Activated CD4-positive, alpha-beta T cell treated with anti-CD3 and anti-CD28 coated beads for 48 hours (primary cell): ENCODE data around the gene KLHL22.
"Not testable (repeated sequence)": the region's sequence is repeated elsewhere in the genome, so short reads cannot be mapped to it uniquely, and the experiment has no call there.

Experiments used
- DNase-seq: peaks from one replicate; pipeline ENCODE4 v3.0.0-alpha.2; 2020

The KLHL22 gene

GRCh38 chr22:20466659-20467379 is 28.8 kb downstream of the KLHL22 start:
- DNase-seq: no peak

GRCh38 chr22:20465759-20466077 is 29.9 kb downstream of the KLHL22 start:
- no peak for DNase-seq

GRCh38 chr22:20464912-20465758 is 30.5 kb downstream of the KLHL22 start:
- DNase-seq: no peak

GRCh38 chr22:20464096-20464614 is 31.4 kb downstream of the KLHL22 start:
- peak; percentile 72 for DNase-seq

GRCh38 chr22:20463324-20464095 is 32.1 kb downstream of the KLHL22 start:
- no peak for DNase-seq

GRCh38 chr22:20459862-20460261 is 35.7 kb downstream of the KLHL22 start:
- no peak for DNase-seq

- DNase-seq: no peak
These were observed 36.4 kb downstream of the KLHL22 start for GRCh38 chr22:20459152-20459542.

- no peak for DNase-seq
These were observed 37.0 kb downstream of the KLHL22 start for GRCh38 chr22:20458530-20459151.

GRCh38 chr22:20457506-20458240 is 37.9 kb downstream of the KLHL22 start:
- DNase-seq: no peak

GRCh38 chr22:20456722-20457076 is 38.9 kb downstream of the KLHL22 start:
- DNase-seq: no peak

GRCh38 chr22:20456064-20456721 is 39.4 kb downstream of the KLHL22 start:
- DNase-seq: peak; percentile 84

GRCh38 chr22:20455709-20456063 is 39.9 kb downstream of the KLHL22 start:
- no peak for DNase-seq

- no peak for DNase-seq
These were observed 42.4 kb downstream of the KLHL22 start for GRCh38 chr22:20453222-20453621.

GRCh38 chr22:20451920-20452319 is 43.7 kb downstream of the KLHL22 start:
- DNase-seq: no peak

- not testable (repeated sequence) for DNase-seq
These were observed 44.3 kb downstream of the KLHL22 start for GRCh38 chr22:20451129-20451778.

GRCh38 chr22:20450551-20450906 is 45.1 kb downstream of the KLHL22 start:
- DNase-seq: no peak

- DNase-seq: no peak
These were observed 45.6 kb downstream of the KLHL22 start for GRCh38 chr22:20449819-20450550.

GRCh38 chr22:20448630-20449029 is 47.0 kb downstream of the KLHL22 start:
- no peak for DNase-seq

- DNase-seq: no peak
These were observed 49.1 kb downstream of the KLHL22 start for GRCh38 chr22:20446383-20446970.

- DNase-seq: no peak
These were observed 51.3 kb downstream of the KLHL22 start for GRCh38 chr22:20444325-20444724.
